Activated CD8-positive, alpha-beta memory T cell treated with anti-CD3 and anti-CD28 coated beads for 24 hours (primary cell): ENCODE measurements around the gene SLC17A6.

Experiments
- DNase-seq: peaks from one replicate; pipeline ENCODE4 v3.0.0-alpha.2; 2020

SLC17A6 gene

GRCh38 chr11:22390283-22390655 lies 52.1 kb downstream of the SLC17A6 start:
- no peak for DNase-seq

DNA sequence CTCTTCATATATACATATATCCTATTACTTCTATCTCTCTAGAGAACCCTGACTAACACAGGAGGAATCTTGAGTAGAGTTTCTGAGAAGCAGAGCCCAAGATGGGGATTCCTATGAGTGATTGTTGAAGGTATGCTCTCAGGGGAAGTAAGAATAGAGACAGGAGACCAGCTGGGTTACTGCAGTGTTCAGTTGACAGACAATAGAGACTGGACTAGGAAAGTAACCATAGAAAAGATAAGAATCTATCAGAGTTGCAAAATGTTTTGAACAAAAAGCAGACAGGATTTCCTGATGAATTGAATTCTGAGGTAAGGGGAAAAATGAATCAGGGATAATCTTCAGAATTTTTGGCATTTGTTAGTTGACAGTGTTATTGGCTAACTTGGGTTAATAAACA lies 54.4 kb downstream of the SLC17A6 start:
- DNase-seq = no peak

GRCh38 chr11:22405377-22405776 lies 67.2 kb downstream of the SLC17A6 start:
- no peak for DNase-seq

DNA sequence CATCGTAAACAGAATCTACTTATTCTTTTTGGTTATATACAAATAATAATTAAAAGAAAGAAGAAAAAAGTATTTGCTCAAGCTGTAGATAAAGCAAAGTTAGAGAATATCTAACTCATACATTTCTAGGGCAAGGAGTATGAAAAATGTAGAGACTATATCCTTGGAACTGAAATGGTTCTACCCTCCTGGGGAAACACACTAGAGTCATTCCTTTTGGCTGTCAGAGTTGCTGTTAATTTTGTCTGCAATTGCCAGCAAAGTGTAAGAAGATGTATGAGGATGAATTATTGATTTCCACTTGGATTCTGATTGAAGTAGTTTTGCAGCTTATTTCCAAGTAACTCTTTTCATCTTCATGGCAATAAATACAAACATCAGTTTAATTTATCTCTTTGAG lies 69.1 kb downstream of the SLC17A6 start:
- no peak for DNase-seq

GRCh38 chr11:22407921-22408320 lies 69.7 kb downstream of the SLC17A6 start:
- DNase-seq = no peak

- no peak for DNase-seq
These were observed 77.3 kb downstream of the SLC17A6 start for GRCh38 chr11:22415476-22415875.

- no peak for DNase-seq
These were observed 78.3 kb downstream of the SLC17A6 start for GRCh38 chr11:22416462-22416861.

GRCh38 chr11:22426915-22427314 lies 88.7 kb downstream of the SLC17A6 start:
- DNase-seq = no peak
